GM18505 (cell line): ENCODE measurements around the gene HTT-AS.
A peak's percentile ranks its signal among the peaks of the same experiment; 100 is the strongest.
"Not testable (repeated sequence)": the region's sequence is repeated elsewhere in the genome, so short reads cannot be mapped to it uniquely, and the experiment has no call there.

Source experiments
- ATAC-seq: cut with Tn5 transposase; IDR thresholded peaks from one replicate; pipeline ENCODE4 v1.9.1; 2021; ENCODE audit not compliant: unreplicated experiment
- POLR2A ChIP-seq: IDR thresholded peaks from 4 replicates; pipeline ENCODE4 v1.6.1; 2011; ENCODE audit warnings: borderline replicate concordance; ENCODE audit not compliant: insufficient read depth, insufficient read length; ENCODE audit errors: extremely low read depth

HTT-AS gene

DNA sequence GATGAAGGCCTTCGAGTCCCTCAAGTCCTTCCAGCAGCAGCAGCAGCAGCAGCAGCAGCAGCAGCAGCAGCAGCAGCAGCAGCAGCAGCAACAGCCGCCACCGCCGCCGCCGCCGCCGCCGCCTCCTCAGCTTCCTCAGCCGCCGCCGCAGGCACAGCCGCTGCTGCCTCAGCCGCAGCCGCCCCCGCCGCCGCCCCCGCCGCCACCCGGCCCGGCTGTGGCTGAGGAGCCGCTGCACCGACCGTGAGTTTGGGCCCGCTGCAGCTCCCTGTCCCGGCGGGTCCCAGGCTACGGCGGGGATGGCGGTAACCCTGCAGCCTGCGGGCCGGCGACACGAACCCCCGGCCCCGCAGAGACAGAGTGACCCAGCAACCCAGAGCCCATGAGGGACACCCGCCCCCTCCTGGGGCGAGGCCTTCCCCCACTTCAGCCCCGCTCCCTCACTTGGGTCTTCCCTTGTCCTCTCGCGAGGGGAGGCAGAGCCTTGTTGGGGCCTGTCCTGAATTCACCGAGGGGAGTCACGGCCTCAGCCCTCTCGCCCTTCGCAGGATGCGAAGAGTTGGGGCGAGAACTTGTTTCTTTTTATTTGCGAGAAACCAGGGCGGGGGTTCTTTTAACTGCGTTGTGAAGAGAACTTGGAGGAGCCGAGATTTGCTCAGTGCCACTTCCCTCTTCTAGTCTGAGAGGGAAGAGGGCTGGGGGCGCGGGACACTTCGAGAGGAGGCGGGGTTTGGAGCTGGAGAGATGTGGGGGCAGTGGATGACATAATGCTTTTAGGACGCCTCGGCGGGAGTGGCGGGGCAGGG, 711 bp upstream of the HTT-AS start:
- ATAC-seq = no peak
- TF ChIP-seq POLR2A = peak; percentile 81

DNA sequence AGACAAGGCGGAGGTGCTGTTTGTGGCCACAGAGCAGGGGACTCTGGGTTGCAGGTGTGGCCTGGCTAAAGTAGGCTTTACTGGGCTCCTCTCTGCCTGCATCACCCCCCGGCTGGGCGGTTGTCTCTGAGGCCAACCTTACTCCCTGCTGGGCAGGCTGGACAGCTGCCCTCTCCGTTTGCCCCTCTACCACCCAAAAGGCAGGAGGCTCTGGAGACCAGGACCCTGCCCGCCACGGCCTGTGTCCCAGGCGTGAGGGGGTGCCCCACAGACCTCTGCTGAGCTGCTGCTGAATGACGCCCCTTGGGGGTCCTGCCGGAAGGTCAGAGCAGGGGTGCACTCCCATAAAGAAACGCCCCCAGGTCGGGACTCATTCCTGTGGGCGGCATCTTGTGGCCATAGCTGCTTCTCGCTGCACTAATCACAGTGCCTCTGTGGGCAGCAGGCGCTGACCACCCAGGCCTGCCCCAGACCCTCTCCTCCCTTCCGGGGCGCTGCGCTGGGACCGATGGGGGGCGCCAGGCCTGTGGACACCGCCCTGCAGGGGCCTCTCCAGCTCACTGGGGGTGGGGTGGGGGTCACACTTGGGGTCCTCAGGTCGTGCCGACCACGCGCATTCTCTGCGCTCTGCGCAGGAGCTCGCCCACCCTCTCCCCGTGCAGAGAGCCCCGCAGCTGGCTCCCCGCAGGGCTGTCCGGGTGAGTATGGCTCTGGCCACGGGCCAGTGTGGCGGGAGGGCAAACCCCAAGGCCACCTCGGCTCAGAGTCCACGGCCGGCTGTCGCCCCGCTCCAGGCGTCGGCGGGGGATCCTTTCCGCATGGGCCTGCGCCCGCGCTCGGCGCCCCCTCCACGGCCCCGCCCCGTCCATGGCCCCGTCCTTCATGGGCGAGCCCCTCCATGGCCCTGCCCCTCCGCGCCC, 920 bp downstream of the HTT-AS start:
- ATAC-seq = peak; percentile 29
- TF ChIP-seq POLR2A = peak; percentile 62

DNA sequence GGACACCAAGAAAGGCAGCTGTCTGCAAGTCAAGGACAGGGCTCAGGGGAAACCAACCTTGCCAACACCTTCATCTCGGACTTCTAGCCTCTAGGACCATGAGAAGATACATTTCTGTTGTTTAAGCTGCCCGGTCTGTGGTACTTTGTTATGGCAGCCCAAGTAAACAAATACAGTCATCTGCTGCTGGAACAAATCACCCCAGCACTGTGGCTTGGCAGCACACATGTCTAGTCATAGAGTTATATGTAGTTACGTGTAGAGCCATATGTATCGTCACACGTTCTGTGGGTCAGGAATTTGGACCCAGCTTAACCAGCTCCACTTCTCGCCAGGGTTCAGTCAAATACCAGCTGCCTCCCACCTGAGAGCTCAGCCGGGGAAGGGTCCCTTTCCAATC, 2.5 kb downstream of the HTT-AS start:
- no peak for TF ChIP-seq POLR2A

DNA sequence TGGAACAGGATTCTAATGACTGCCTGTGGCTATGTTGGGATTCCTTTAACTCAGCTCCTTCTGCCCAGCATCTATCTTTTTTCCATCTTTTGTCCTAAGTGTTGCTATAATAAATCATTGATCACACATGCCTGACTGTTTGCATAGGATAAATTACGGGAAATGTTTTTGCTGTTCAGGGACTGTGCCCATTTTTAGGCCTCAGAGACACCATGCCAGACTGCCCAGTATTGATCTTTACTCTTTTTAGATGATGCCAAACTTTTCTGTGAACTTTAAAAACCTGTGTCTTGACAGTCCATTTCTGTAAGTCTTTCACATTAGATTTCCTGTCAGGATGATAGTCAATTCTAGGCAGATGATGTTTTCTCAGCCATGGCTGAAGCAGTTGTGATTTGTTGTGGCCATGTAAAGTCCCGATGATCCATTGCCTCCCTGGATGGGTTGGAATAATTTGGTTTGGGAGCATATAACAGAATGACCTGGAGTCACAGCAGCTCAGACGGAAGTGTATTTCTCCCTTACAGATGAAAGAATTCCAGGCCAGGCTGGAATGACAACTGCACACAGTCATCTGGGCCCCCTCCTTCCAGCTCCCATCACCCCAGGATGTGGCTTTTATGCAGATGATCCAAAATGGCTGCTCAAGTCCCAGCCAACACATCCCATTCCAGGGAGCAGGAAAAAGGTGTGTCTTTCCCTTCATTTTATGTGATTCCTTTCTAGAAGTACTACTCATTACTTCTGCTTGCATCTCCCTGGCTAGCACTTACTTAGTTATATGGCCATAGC, 3.4 kb downstream of the HTT-AS start:
- ATAC-seq = no peak
- no peak for TF ChIP-seq POLR2A

More for the DNA sequence above, 2.5 kb downstream of the HTT-AS start:
- no peak for ATAC-seq

DNA sequence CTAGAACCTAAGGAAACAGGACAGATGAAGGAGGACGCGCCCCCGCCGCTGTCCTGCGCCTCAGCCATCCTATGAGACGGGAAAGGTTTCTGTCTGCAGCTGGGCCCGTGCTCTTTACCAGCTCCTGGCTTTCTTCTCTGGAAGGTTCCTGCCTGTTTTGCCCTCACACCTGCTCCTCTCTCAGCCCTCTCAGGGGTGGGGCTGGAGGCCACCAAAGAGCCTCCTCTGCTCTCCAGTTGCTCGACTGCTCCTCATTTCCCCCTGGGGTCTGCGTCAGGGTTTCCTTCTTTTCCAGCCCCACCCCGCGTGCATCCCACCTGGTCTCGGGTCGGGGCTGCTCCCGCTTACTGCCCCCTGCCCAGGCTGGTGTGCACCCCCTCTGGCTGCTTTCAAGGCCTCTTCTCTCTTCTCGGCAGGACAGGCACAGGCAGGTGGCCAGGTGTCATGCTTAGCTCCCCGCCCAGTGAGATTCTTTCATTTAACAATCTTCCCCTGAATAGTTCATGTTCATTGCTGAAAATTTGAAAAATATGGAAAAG, 4.6 kb downstream of the HTT-AS start:
- ATAC-seq = no peak
- no peak for TF ChIP-seq POLR2A

DNA sequence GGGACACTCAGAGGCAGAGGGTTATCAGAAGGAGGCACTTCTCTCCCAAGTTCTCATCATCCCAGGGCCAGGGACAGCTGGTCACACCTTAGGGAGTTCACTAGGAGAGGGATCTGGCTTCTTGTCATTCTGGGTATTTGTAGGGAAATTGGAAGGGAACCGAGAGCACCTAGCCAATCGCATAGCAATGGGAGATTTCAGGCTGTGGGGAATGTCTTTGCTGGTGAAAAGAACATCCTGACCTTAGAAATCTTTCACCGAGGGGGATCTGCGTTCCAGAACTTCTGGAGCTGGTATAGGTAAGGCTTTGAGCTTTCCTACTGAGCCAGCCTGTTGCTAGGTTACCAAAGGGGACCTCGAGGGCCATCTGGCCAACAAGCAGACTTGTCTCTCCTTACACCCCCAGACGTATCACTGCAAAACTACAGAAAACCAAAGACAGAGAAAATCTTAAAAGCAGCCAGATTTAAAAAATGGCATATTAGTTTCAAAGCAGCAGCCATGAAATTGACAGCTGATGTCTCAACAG, 6.8 kb downstream of the HTT-AS start:
- ATAC-seq = no peak
- no peak for TF ChIP-seq POLR2A

DNA sequence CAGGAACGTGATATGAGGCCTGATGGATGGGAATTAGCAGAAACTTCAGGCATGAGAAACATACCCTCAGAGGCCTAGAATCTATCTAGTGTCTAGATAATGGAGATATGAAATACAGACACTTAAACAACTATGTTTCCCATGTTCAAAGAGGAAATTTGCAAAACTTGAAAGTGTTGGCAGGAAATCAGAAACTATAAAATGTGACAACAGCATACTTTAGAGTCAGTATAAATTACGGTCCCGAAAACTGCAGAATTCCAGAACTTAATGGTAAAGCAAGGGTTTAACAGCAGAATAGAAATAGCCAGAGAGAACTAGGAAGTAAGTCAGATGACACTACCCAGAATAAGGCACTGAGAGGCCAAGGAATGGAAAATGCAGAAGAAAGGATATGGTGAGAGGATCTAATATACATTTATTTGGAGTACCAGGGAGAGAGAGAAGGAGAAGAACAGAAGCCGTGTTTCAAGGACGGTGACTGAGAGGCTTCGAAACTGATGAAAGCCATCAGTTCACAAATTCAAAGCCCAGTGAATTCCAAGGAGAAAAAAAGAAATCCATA, 7.4 kb downstream of the HTT-AS start:
- no peak for ATAC-seq
- no peak for TF ChIP-seq POLR2A

DNA sequence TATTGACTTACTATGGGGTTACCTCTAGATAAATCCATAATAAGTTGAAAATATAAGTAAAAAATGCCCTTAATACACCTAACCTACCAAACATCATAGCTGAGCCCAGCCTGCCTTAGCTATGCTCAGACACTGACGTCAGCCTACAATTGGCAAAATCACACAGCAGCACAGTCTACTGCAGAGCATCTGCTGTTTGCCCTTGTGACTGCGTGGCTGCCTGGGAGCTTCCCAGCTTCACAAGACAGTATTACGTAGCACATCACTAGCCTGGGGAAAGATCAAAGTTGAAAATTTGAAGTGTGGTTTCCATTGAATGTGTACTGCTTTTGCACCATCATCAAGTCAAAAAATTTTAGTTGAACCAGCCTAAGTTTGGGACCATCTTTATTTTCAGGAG, 8.8 kb downstream of the HTT-AS start:
- no peak for TF ChIP-seq POLR2A
- no peak for ATAC-seq

DNA sequence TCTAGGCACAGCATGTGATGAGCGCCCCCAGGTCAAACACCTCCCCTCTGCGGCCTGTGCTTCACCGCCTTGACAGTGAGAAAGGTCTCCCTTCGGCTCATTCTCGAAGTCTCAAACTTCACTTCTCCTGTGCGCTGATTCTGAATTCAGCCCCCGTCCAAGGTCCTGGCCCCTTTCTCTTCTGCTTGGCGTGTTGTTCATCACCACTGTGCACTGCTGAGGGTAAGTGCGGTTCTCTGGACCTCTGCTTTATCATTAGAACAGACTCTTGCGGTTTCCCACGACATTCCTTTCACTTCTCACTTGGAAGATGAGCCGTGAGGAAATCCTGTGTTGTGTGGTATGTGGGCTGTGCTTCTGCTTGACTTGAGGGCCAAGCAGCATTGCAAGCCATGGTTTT, 11.9 kb downstream of the HTT-AS start:
- no peak for ATAC-seq
- TF ChIP-seq POLR2A = no peak

DNA sequence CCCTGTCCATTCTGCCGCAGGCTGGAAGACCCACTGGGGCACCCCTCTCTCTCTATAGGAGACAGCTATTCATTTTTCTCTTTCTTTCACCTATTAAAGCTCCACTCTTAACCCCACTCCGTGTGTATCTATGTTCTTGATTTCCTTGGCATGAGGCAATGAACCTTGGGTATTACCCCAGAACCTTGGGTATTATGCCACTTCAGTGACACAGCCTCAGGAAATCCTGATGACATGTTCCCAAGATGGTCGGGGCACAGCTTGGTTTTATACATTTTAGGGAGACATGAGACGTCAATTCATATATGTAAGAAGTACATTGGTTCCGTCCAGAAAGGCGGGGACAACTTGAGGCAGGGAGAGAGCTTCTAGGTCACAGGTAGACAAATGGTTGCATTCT, 13.4 kb downstream of the HTT-AS start:
- TF ChIP-seq POLR2A = no peak
- ATAC-seq = no peak

DNA sequence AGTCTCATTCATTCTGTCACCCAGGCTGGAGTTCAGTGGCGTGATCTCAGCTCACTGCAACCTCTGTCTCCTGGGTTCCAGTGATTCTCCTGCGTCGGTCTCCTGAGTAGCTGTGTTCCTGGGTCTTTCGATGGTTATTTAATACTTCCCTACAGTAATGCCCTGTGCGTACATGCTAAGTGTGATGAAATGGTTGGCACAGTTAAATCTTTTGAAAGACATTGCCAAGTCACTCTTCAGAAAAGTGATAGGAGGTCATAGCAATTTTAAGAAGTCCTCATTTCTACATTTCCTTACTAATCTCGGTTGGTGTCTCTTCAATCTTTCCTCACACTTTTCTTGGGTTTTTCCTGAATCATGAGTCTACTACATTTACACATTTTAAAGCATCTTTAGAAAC, 14.4 kb downstream of the HTT-AS start:
- TF ChIP-seq POLR2A = no peak
- ATAC-seq = no peak

DNA sequence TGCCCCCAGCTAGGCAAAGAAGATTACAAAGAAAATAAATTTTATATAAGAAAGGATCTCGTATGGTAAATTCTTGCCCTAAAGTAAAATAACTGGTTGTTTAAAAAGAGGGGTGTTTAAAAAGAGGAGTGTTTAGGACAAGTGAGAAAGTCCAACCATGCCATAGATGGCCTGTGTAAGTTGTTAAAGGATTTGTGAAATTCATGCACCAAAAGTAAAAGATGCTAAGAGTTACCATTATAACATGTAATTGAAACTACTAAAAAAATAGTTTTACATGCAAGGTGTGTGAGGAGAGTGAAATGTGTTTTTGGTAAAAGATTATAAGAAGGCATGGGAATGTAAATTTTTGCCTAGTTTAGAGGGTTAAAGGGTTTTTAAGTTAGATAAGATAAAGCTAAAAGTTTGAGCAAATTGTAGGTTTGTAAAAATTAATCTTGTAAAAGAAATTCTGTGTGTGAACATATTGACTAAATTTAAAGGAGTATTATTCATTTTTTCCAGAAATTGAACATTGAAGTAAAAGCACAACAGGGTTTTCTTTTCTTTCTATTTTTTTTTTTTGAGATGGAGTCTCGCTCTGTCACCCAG, 20.1 kb downstream of the HTT-AS start:
- ATAC-seq = no peak

DNA sequence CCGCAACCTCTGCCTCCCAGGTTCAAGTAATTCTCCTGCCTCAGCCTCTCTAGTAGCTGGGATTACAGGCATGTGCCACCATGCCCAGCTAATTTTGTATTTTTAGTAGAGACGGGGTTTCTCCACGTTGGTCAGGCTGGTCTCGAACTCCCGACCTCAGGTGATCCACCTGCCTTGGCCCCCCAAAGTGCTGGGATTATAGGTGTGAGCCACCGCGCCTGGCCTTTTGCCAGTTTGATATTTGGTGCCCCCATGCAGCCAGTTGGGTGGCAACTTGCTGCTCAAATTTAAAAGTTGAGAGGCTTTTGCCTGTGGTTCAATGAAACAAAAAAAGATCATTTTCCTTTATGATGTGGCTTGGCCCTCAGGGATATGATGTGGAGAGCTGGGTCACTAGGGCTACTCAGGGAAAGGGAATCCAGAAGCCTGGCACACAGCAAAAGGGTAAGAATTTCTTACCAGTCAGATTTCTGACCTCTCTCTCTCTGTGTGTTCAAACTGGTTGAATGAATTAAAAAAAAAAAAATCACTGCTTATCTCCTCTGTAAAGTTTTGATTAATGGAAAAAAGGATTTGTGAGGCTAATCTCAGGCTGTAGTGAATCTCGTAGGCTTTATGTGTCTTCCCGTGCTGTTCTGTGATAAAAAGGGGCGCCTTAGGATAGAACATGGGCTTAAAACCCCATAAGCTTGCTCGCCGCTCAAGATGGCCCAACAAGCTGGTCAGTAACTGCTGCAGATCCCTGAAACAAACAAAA, 23.0 kb downstream of the HTT-AS start:
- ATAC-seq = not testable (repeated sequence)

More for the DNA sequence above, 20.1 kb downstream of the HTT-AS start:
- no peak for TF ChIP-seq POLR2A
